ENCODE measurements around the gene PIGK. TPM values are rescaled to one million over a fixed set of nuclear protein-coding genes. Genes with fewer than 3 reads are reported as not detected.
A peak's percentile ranks its signal among the peaks of the same experiment; 100 is the strongest.
"Not testable (repeated sequence)": the region's sequence is repeated elsewhere in the genome, so short reads cannot be mapped to it uniquely, and the experiment has no call there.

PIGK gene
- total and polyA plus RNA-seq, 2 donors: 23.6 to 46.8 TPM

DNA sequence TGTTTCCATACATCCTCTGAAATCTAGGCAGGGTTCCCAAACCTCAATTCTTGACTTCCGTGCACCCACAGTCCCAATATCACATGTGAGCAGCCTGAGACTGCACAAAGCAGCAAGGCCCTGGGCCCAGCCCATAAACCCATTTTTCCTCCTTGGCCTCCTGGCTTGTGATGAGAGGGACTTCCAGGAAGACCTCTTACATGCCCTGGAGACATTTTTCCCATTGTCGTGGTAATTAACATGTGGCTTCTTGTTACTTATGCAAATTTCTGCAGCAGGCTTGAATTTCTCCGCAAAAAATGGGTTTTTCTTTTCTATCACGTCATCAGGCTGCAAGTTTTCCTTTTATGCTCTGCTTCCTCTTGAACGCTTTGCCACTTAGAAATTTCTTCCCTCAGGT is 3.3 kb upstream of the PIGK start:
- no peak for DNase-seq (ENCODE audit: extremely low spot score)
- WGBS: 93% methylated on average over 5 of the region's 5 CpGs

DNA sequence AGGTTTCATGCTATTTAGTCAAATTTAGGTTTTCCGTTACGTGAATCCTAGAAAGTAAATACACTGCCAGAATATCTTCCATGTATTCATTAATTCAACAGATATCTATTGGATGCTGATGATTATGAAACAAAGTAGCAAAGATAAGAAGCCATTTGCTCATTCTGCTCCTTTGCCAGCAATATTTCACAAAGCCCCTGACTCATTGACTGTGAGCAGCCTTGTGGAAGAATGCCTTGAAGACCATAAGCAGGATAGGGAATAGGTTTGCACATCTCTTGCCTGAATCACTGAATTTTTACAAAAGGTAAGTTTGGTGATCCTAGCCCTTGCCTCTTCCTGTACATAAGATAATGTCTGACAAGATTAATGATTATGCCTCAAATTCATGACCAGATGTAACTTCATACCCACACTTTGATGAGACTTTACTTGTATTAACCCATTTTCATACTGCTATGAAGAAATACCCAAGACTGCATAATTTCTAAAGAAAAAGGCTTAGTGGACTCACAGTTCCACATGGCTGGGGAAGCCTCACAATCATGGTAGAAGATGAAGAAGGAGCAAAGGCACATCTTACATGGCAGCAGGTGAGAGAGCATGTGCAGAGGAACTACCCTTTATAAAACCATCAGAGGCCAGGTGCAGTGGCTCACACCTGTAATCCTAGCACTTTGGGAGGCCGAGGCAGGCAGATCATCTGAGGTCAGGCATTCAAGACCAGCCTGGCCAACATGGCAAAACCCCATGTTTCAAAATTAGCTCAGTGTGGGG is 1.6 kb upstream of the PIGK start:
- H3K27ac ChIP-seq (ENCODE audit: low read depth): no peak overlapping the region
- no peak for DNase-seq (ENCODE audit: extremely low spot score)
- no peak overlapping the region for H3K4me3 ChIP-seq (ENCODE audit: low read depth, low read length)
- H3K36me3 ChIP-seq (ENCODE audit: insufficient read depth): no peaks in the 10 kb centered on the region
- 65% methylated on average over 3 of the region's 3 CpGs for WGBS
- no peaks in the 10 kb centered on the region for H3K4me1 ChIP-seq (ENCODE audit: insufficient read depth)

More for the DNA sequence above, 3.3 kb upstream of the PIGK start:
- Histone ChIP-seq H3K36me3 (ENCODE audit: insufficient read depth) (no peaks in the 10 kb centered on the region), H3K27ac (ENCODE audit: low read depth) (no peak overlapping the region), H3K4me3 (ENCODE audit: low read depth, low read length) (no peak overlapping the region), H3K4me1 (ENCODE audit: insufficient read depth) (no peaks in the 10 kb centered on the region)

DNA sequence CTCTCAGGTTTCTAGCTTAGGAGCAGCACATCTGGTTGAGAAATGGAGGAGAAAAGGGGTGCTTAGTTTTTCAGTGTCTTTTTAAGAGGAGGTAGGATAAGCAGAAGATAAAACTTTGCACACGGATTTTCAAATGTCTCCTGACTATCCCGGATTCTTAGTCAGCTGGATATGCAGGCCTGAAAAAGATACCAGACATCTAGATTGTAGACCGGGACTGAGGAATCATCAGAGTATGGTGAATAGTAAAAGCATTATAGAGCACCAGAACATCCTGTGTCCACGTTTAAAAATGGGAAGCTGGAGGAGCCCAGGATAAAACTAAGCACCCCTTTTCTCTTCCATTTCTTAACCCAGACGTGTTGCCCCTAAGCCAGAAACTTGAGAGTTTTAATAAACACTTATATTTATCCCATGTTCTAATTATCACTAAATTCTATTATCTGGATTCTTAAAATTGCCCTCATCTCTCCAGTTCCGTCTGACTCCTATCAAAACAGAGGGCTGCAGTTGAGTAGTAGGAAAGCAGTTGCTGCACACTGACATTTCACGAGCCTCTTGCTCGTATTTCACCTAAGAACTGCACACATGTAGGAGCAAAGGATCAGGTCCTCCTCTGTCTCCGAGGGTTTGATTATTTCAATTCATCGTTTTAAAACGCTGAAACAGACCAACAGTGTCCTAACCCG is 609 bp downstream of the PIGK start:
- H3K4me3 ChIP-seq (ENCODE audit: low read depth, low read length): peak overlapping the region; percentile 49
- no peaks in the 10 kb centered on the region for H3K4me1 ChIP-seq (ENCODE audit: insufficient read depth)
- 4% methylated on average over 12 of the region's 12 CpGs for WGBS
- H3K27ac ChIP-seq (ENCODE audit: low read depth): peak overlapping the region; percentile 26
- no peak for DNase-seq (ENCODE audit: extremely low spot score)
- no peaks in the 10 kb centered on the region for H3K36me3 ChIP-seq (ENCODE audit: insufficient read depth)

DNA sequence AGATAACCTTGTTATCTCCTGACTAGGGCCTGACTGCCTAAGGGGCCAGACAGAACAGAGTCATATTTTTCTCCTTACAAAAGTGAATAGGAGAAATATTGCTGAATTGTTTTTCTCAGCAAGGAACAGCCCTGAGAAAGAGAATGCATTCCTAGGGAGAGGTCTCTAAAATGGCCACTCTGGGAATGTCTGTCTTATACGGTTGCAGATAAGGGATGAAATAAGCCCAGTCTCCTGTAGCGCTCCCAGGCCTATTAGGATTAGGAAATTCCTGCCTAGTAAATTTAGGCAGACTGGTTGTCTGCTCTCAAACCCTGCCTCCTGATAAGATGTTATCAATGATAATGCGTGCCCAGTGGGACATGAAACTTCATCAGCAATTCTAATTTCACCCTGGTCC is 15.2 kb downstream of the PIGK start:
- H3K4me1 ChIP-seq (ENCODE audit: insufficient read depth); H3K27ac ChIP-seq (ENCODE audit: low read depth); H3K36me3 ChIP-seq (ENCODE audit: insufficient read depth); DNase-seq (ENCODE audit: extremely low spot score); H3K4me3 ChIP-seq (ENCODE audit: low read depth, low read length): not testable (repeated sequence)
- WGBS: 94% methylated on average over 3 of the region's 3 CpGs

DNA sequence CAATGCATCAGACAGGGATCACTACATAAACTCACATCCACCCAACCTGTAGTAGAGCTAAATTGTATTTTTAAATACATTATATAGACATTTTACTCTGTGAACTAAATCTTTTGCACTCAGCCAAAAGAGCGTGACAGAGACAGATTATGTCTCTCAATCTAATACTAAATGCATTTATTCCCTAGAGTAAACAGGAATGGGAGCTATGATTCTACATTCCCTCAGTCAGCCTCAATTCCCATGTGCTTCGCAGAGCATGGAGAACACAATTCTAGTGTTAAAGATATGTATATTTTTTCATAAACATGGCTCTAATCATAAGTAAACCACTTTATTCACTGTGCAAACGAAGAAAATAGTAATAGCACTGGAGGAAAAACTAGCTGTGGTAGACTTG is 16.5 kb downstream of the PIGK start:
- WGBS: 86% methylated on average over 3 of the region's 3 CpGs
- DNase-seq (ENCODE audit: extremely low spot score): no peak
- Histone ChIP-seq H3K4me3 (ENCODE audit: low read depth, low read length) (no peak overlapping the region), H3K4me1 (ENCODE audit: insufficient read depth) (no peaks in the 10 kb centered on the region), H3K36me3 (ENCODE audit: insufficient read depth) (no peaks in the 10 kb centered on the region), H3K27ac (ENCODE audit: low read depth) (no peak overlapping the region)

DNA sequence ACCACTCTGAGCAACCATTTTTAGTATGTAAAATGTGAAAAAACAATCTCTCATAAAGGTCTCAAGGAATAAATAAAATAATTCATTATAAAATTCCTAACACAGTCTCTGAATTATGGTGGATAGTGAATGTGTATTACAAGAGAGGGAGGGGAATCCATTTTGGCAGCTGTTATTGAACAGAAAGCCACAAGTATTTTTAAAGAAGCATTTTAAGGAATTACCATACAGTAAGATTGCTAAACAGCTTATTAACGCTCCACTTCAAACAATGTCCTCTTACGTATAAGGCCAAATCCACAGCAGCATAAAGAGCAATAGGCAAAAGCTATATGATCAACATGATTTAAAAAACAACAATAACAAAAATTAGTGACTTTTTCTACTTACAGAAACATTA is 18.4 kb downstream of the PIGK start:
- DNase-seq (ENCODE audit: extremely low spot score): no peak
- WGBS: 93% methylated on average over 2 of the region's 2 CpGs
- no peaks in the 10 kb centered on the region for H3K36me3 ChIP-seq (ENCODE audit: insufficient read depth)
- no peaks in the 10 kb centered on the region for H3K4me1 ChIP-seq (ENCODE audit: insufficient read depth)
- H3K27ac ChIP-seq (ENCODE audit: low read depth): no peak overlapping the region
- H3K4me3 ChIP-seq (ENCODE audit: low read depth, low read length): no peak overlapping the region

DNA sequence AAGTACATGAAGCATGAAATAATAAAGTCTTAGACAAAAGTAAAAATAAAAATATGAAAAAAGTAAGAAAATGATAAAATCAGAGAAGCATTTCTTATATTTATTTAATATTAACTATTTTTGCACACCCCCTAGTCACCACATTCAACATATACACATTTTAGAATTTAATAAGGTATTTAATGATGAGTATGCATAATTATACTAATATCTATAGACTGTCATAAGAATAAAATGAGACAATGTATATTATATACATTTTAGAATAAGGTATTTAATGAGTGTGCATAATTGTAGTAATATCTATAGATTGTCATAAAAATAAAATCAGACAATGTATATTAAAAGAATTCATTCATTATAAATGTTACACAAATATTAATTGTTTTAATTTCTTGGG is 18.9 kb downstream of the PIGK start:
- Histone ChIP-seq H3K4me3 (ENCODE audit: low read depth, low read length) (no peak overlapping the region), H3K36me3 (ENCODE audit: insufficient read depth) (no peaks in the 10 kb centered on the region), H3K4me1 (ENCODE audit: insufficient read depth) (no peaks in the 10 kb centered on the region), H3K27ac (ENCODE audit: low read depth) (no peak overlapping the region)
- DNase-seq (ENCODE audit: extremely low spot score): no peak

DNA sequence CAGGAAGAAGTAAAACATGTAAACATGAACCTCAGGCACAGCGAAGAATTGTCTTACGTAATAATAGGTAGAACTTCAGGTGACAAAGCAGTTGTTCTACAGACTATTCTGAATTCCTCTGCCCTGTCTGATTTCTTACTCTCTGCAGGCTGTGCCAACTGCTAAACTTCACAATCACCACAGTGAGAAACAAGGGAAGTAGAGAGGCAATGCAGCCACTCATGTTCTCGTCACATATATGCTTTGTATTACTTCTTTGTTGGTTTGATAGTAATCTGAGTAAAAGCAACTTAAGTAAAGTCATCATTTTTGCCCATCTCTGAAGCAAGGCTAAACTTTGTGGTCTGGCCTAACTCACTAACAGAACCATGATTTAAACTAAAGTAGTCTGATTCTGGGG is 21.9 kb downstream of the PIGK start:
- Histone ChIP-seq H3K4me1 (ENCODE audit: insufficient read depth) (no peaks in the 10 kb centered on the region), H3K27ac (ENCODE audit: low read depth) (no peak overlapping the region), H3K4me3 (ENCODE audit: low read depth, low read length) (no peak overlapping the region), H3K36me3 (ENCODE audit: insufficient read depth) (no peaks in the 10 kb centered on the region)
- no peak for DNase-seq (ENCODE audit: extremely low spot score)
- WGBS: 95% methylated on average over 3 of the region's 3 CpGs

DNA sequence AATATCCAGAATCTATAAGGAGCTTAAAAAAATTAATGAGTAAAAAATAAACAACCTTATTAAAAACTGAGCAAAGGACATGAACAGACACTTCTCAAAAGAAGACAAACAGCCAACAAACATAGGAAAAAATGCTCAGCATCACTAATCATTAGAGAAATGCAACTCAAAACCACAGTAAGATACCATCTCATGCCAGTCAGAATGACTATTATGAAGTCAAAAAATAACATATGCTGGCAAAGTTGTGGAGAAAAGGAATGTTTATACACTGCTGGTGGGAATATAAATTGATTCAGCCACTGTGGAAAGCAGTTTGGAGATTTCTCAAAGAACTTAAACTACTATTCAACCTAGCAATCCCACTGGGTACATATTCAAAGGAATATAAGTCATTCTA is 25.3 kb downstream of the PIGK start:
- Histone ChIP-seq H3K36me3 (ENCODE audit: insufficient read depth) (no peaks in the 10 kb centered on the region), H3K4me1 (ENCODE audit: insufficient read depth) (no peaks in the 10 kb centered on the region), H3K27ac (ENCODE audit: low read depth) (no peak overlapping the region), H3K4me3 (ENCODE audit: low read depth, low read length) (no peak overlapping the region)
- DNase-seq (ENCODE audit: extremely low spot score): no peak

DNA sequence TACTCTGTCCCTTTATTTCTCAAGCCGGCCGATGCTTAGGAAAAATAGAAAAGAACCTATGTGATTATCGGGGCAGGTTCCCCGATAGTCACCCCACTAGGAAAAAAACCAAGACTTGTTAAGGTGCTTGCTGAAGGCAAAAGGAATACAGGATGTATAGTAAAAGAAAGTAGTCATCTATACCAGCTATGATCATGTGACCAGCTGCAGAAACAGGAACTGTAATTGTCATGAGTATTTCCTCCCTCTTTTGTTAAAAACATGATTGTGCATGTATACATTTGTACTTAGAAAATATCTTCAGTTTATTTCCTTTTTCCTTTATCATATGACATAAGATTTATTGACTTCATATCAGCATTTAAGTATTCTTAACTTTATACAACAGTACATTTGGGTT is 30.5 kb downstream of the PIGK start:
- no peak for DNase-seq (ENCODE audit: extremely low spot score)
- Histone ChIP-seq H3K4me3 (ENCODE audit: low read depth, low read length) (no peak overlapping the region), H3K27ac (ENCODE audit: low read depth) (no peak overlapping the region), H3K4me1 (ENCODE audit: insufficient read depth) (no peaks in the 10 kb centered on the region), H3K36me3 (ENCODE audit: insufficient read depth) (no peaks in the 10 kb centered on the region)
- WGBS: 96% methylated on average over 4 of the region's 4 CpGs

DNA sequence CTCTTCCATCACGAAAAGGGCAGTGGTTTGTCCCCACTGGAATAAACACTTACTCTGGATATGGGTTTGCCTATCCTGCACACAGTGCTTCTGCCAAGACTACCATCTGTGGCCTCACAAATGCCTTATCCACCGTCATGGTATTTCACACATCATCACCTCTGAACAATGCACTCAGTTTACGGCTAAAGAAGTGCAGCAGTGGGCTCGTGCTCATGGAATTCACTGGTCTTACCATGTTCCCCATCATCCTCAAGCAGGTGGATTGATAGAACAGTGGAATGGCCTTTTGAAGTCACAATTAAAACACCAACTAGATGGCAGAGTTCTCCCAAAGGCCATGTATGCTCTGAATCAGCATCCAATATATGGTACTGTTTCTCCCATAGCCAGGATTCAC is 32.3 kb downstream of the PIGK start:
- not testable (repeated sequence) for H3K36me3 ChIP-seq (ENCODE audit: insufficient read depth); H3K27ac ChIP-seq (ENCODE audit: low read depth); H3K4me3 ChIP-seq (ENCODE audit: low read depth, low read length); H3K4me1 ChIP-seq (ENCODE audit: insufficient read depth); DNase-seq (ENCODE audit: extremely low spot score)
- WGBS: 89% methylated on average over 4 of the region's 4 CpGs

DNA sequence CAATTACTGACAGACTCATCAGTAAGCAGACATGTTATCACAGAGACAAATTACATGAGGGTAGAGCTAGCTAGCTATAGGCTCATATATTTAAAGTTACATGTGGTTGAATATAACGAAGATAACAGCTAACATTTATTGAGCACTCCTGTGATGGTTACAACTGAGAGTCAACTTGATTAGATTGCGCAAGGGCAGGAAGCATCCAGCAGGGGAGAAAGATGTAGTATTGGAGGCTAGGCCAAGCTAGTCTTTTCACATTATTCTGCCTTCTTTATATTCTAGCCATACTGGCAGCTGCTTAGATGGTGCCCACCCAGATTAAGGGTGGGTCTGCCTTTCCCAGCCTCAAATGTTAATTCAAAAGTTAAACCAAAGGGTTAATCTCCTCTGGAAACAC is 37.1 kb downstream of the PIGK start:
- Histone ChIP-seq H3K27ac (ENCODE audit: low read depth) (no peak overlapping the region), H3K4me3 (ENCODE audit: low read depth, low read length) (no peak overlapping the region), H3K4me1 (ENCODE audit: insufficient read depth) (no peaks in the 10 kb centered on the region), H3K36me3 (ENCODE audit: insufficient read depth) (no peaks in the 10 kb centered on the region)
- no peak for DNase-seq (ENCODE audit: extremely low spot score)
- 95% methylated on average over 2 of the region's 2 CpGs for WGBS

DNA sequence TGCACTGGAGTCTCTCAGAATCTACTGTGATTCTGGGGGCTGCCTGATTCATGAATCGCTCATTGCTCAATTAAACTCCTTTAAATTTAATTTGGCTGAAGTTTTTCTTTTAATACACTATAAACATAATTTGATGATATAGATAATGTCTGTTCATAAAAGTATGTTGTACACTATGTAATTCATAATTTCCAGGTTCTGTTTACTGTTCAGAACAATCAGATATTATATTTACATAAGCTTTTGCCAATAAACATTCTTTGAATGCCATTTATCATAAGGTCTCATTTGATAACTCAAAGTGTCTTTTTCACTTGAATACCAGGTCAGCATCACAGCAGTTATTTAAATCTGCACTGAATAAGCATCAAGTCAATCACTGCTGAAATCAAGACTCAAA is 39.6 kb downstream of the PIGK start:
- WGBS: 95% methylated on average over 1 of the region's 1 CpG
- Histone ChIP-seq H3K36me3 (ENCODE audit: insufficient read depth) (no peaks in the 10 kb centered on the region), H3K27ac (ENCODE audit: low read depth) (no peak overlapping the region), H3K4me3 (ENCODE audit: low read depth, low read length) (no peak overlapping the region), H3K4me1 (ENCODE audit: insufficient read depth) (no peaks in the 10 kb centered on the region)
- DNase-seq (ENCODE audit: extremely low spot score): no peak

DNA sequence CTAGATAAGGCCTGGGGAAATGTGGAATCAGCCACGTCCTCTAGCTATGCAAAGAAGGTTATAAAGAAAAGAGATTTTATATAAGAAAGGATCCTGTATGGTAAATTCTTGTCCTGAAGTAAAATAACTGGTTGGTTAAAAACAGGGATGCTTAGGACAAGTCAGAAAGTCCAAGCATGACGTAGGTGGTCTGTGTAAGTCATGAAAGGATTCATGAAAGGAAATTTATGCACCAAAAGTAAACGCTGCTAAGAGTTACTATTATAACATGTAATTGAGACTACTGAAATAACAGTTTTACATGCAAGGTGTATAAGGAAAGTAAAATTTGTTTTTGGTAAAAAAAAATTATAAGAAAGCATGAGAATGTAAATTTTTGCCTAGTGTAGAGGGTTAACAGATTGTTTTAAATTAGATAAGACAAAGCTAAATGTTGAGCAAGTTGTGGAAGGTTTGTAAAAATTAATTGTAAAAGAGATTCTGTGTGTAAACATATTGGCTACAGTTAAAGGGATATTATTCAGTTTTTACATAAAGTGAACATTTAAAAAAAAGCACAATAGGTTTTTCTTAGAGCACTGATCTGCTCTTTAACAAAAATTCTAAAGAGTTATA is 43.9 kb downstream of the PIGK start:
- Histone ChIP-seq H3K4me3 (ENCODE audit: low read depth, low read length) (no peak overlapping the region), H3K4me1 (ENCODE audit: insufficient read depth) (no peaks in the 10 kb centered on the region), H3K27ac (ENCODE audit: low read depth) (no peak overlapping the region), H3K36me3 (ENCODE audit: insufficient read depth) (no peaks in the 10 kb centered on the region)
- no peak for DNase-seq (ENCODE audit: extremely low spot score)
- 93% methylated on average over 3 of the region's 3 CpGs for WGBS
